Measurements from ENCODE around the gene C1QTNF4.

- TF ChIP-seq CTCF (conservative IDR thresholded peaks at IDR 0.05) (no peak), EZH2 (IDR thresholded peaks at IDR 0.05; ENCODE audit: low read depth) (no peak)
These were observed 22.9 kb downstream of the C1QTNF4 start for GRCh38 chr11:47571357-47571729.
